ENCODE data around the gene ERC1.
A peak's percentile ranks its signal among the peaks of the same experiment; 100 is the strongest.

ERC1 gene

DNA sequence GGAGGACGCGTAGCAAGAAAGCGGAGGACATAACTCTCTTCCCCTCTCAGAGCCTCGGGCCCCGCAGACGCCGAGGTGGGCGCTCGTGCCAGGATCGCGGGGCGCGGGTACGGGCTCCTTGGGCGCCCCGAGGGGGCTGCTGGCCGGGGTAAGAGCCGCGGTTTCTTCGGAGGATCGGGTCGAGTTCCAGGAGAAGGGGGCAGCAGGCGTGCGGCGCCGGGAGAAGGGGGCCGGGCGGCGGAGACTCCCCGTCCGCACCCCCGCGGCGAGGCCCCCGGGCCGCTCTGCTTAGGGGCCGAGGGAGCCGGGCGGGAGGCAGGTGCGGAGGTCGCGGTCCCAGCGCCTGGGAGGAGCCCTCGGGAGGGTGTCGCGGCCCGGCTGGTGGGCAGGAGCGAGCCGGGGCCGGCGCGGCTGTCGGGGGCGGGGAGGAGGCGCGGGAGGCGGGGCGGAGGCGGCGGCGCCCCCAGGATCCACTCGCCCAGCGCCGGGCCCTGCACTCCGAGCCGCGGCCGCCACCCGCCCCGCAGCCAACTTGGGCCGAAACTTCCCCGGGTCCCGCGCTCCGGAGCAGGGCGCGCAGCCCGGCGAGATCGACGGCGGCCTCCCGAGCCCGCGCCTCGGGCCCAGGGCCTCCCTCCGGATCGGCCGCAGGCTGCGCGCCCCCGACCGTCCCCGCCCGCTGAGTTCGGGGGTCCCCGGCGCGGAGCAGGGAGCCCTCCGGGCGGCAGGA, 539.0 kb downstream of the ERC1 start:
- TF ChIP-seq POLR2AphosphoS5 (IDR thresholded peaks at IDR 0.05; ENCODE audit: low read depth, low read length) (no peak), PAX5 (IDR thresholded peaks at IDR 0.05; ENCODE audit: insufficient read depth, low read length, severe bottlenecking) (no peak), POLR2A (IDR thresholded peaks at IDR 0.05; ENCODE audit: low read depth, low read length) (no peak), TAF1 (IDR thresholded peaks at IDR 0.05; ENCODE audit: low read depth, low read length) (no peak), SPI1 (IDR thresholded peaks at IDR 0.05; ENCODE audit: low read depth, low read length) (no peak), POU2F2 (IDR thresholded peaks at IDR 0.05; ENCODE audit: low read depth, low read length) (no peak)
- peak; percentile 43 for DNase-seq (ENCODE audit: insufficient read length, low spot score)
- FAIRE-seq: peak; percentile 35

DNA sequence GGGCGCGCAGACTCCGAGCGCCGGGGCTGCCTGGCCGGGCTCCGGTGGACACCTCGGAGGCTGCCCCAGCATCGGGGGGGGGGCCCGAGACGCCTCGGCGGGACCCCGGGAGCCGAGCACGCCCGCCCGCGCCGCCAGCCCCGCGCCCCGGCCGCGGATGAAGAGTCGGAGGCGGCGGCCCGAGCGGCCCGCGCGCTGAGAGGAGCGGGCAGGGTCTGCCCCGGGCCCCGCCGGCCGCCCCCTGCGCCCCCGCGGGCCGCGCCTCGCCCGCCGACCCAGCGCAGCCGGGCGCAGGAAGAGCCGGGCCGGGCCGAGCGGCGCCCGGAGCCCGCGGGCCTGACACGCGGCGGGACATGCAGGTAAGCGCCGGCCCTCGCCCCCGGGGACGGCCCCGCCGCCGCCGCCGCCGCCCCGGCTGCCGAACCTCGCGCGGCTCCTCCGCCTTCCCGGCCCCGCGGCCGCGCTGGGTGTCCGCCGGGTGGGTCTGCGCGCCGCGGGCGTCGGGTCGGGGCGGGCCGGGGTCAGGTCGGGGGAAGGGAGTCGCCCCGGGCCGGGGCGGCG, 539.6 kb downstream of the ERC1 start:
- DNase-seq (ENCODE audit: insufficient read length, low spot score): peak; percentile 37

DNA sequence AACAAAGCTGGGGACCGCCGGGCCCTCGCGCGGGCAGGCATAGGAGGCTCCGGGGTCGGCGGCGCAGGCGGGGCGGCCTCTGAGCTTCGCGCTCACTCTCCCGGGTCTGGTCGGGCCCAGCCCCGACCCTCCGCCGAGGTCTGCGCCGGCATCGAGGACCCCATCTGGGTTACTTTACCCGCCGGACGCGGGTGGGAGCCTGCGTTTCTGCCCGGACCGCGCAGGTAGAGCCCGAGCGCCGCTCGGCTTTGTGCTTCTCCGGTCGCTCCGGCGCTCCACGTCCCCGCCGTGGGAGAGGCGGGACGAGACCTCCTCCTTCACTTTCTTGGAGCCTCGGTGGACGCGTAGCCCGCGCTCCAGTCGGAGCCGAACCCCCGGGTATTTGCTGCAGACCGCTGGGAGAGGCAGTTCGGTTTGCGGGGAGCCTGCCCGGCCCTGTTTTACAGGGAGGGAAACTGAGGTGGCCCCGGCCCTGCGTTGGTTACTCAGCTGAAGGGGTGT, 540.2 kb downstream of the ERC1 start:
- DNase-seq (ENCODE audit: insufficient read length, low spot score) (peak; percentile 50), FAIRE-seq (peak; percentile 38)
- no peak for TF ChIP-seq POU2F2 (IDR thresholded peaks at IDR 0.05; ENCODE audit: low read depth, low read length)
- TF ChIP-seq TAF1 (IDR thresholded peaks at IDR 0.05; ENCODE audit: low read depth, low read length): no peak
- TF ChIP-seq POLR2AphosphoS5 (IDR thresholded peaks at IDR 0.05; ENCODE audit: low read depth, low read length): no peak
- no peak for TF ChIP-seq SPI1 (IDR thresholded peaks at IDR 0.05; ENCODE audit: low read depth, low read length)
- TF ChIP-seq PAX5 (IDR thresholded peaks at IDR 0.05; ENCODE audit: insufficient read depth, low read length, severe bottlenecking): no peak
- TF ChIP-seq POLR2A (IDR thresholded peaks at IDR 0.05; ENCODE audit: low read depth, low read length): no peak

More for the DNA sequence above, 539.6 kb downstream of the ERC1 start:
- FAIRE-seq: no peak
- TF ChIP-seq TAF1 (IDR thresholded peaks at IDR 0.05; ENCODE audit: low read depth, low read length) (no peak), POLR2AphosphoS5 (IDR thresholded peaks at IDR 0.05; ENCODE audit: low read depth, low read length) (no peak), POU2F2 (IDR thresholded peaks at IDR 0.05; ENCODE audit: low read depth, low read length) (no peak), PAX5 (IDR thresholded peaks at IDR 0.05; ENCODE audit: insufficient read depth, low read length, severe bottlenecking) (no peak), SPI1 (IDR thresholded peaks at IDR 0.05; ENCODE audit: low read depth, low read length) (no peak)

DNA sequence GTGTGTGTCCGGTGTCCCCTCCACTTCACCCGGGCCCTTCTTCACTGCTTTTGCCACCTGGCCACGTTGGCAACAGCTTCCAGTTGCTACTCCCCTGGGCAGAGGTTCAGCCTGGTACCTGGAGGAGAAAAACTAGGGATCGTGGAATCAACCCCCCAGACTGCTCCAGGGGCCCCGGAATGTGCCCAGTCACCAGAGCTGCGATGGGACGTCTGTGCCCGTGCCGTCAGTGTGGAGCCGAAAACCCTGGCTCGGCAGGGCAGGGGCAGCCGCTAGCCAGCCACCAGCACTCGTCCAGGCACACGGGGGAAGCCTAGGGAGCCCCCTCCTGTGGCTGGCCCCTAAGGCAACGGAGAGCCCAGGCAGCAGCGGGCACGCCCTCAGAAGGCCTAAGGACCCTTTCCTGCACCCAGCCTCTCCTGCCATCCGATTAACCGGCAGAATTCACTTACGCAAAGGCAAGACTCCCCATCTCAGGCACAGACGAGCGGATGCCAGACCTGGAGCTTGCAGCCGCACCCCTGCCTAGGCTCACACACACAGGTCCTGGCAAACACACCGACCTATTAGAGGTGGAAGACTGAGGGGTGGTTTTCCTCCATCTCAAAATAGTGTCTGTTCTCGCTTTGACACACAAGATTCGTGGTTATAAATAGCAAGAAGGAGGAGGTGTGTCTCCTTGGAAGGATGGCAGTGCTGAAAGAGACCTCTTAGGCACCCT, 540.8 kb downstream of the ERC1 start:
- FAIRE-seq (peak; percentile 93), DNase-seq (ENCODE audit: insufficient read length, low spot score) (peak; percentile 40)
- no peak for TF ChIP-seq TAF1 (IDR thresholded peaks at IDR 0.05; ENCODE audit: low read depth, low read length)
- TF ChIP-seq POU2F2 (IDR thresholded peaks at IDR 0.05; ENCODE audit: low read depth, low read length): no peak
- TF ChIP-seq SPI1 (IDR thresholded peaks at IDR 0.05; ENCODE audit: low read depth, low read length): no peak
- TF ChIP-seq PAX5 (IDR thresholded peaks at IDR 0.05; ENCODE audit: insufficient read depth, low read length, severe bottlenecking): no peak
- TF ChIP-seq POLR2A (IDR thresholded peaks at IDR 0.05; ENCODE audit: low read depth, low read length): no peak

DNA sequence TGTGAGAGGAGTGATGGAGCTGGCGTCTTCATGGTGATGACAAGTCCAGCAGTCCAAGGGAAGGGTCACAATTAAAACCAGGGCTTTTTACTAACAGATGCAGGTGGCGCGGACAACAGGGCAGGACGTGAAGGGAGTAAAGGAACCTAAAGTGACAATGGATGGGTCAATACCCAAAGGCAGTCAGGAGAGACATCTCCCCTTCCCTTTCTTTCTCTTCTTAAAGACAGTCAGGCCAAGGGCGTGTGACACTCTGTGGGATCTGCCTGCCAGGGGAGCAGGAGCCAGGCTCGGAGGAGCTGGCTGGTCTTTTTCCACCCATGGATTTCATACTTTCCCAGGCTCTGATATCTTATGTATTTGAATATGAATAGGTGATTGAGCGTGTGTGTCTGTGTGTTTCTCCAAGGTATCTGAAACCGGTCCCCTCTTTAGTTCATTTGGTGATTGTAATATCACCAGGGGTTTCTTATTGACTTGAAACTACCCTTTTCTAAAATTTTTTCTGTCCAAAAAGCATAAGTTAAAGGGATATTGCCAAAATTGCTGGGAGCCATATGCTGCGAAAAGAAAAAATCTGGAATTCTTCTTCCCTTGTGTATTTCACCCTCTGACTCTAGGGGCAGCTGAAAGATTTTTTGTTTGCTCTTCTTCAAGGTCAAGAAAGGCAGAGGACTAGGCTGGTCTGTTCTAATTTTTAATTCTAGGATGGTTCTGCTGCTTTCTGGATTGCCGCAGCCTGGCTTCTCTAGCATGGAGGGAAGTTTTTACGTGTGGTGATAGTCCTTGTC, 541.5 kb downstream of the ERC1 start:
- FAIRE-seq: no peak
- DNase-seq (ENCODE audit: insufficient read length, low spot score): no peak
- TF ChIP-seq POLR2A (IDR thresholded peaks at IDR 0.05; ENCODE audit: low read depth, low read length) (no peak), POLR2AphosphoS5 (IDR thresholded peaks at IDR 0.05; ENCODE audit: low read depth, low read length) (no peak), SPI1 (IDR thresholded peaks at IDR 0.05; ENCODE audit: low read depth, low read length) (no peak), TAF1 (IDR thresholded peaks at IDR 0.05; ENCODE audit: low read depth, low read length) (no peak), PAX5 (IDR thresholded peaks at IDR 0.05; ENCODE audit: insufficient read depth, low read length, severe bottlenecking) (no peak), POU2F2 (IDR thresholded peaks at IDR 0.05; ENCODE audit: low read depth, low read length) (no peak)

DNA sequence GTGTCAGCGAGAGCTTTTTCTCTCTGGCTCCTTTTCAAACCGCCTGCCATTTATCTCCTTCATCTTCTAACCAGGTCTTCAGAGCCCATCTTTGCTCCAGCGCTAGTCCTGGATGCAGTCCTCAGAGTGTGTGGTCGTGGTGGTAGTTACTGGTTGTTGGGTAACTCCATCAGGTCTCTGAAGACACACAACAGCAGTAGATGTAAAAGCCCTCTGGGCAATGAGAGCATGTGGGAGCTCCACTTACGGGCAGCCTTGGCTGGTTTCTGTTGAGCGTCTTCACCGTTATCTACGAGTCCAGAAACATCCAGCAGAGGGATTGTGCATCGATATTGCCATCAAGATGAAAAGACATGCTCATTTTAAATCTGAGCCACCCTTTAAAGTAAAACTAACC, 542.2 kb downstream of the ERC1 start:
- DNase-seq (ENCODE audit: insufficient read length, low spot score): peak; percentile 49
- no peak for FAIRE-seq
- TF ChIP-seq SPI1 (IDR thresholded peaks at IDR 0.05; ENCODE audit: low read depth, low read length) (no peak), POLR2A (IDR thresholded peaks at IDR 0.05; ENCODE audit: low read depth, low read length) (no peak), POLR2AphosphoS5 (IDR thresholded peaks at IDR 0.05; ENCODE audit: low read depth, low read length) (no peak)

DNA sequence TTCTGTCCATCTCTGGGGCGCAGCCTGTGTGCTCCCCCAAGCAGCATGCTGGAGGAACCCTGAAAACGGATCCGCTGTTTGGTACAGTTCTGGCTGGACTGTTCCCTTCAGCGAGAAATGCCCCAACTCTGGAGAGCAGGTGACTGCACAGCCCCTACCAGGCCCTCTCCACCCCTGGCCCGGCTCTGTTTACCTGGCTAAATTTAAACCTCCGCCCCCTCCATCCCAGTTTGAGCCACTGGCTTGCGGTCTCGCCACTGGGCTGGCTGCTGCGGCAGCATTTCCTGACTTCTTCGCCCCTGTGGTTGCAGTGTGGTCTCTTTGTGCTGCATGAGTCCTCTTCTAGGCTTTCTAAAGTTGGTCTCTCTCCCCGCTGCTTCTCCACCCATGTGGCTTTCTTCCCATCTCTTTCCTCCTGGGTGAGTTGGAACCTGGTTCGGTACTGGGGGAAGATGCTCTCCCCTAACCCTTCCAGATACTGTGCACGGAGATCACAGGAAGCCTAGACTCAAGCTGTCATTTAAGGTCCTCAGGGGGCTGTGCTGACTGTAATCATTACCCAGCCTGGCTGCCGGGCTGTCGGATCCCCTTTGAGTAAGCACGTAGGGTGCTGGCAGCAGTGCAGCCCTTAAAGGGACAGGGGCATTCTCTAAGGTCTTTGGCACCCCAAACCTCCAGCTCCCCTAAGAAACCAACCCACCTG, 542.7 kb downstream of the ERC1 start:
- TF ChIP-seq PAX5 (IDR thresholded peaks at IDR 0.05; ENCODE audit: insufficient read depth, low read length, severe bottlenecking) (no peak), POLR2AphosphoS5 (IDR thresholded peaks at IDR 0.05; ENCODE audit: low read depth, low read length) (no peak; the same call in 1 of the 2 replicates), TAF1 (IDR thresholded peaks at IDR 0.05; ENCODE audit: low read depth, low read length) (no peak), POU2F2 (IDR thresholded peaks at IDR 0.05; ENCODE audit: low read depth, low read length) (peak; percentile 28; the same call in 1 of the 2 replicates), SPI1 (IDR thresholded peaks at IDR 0.05; ENCODE audit: low read depth, low read length) (no peak), POLR2A (IDR thresholded peaks at IDR 0.05; ENCODE audit: low read depth, low read length) (no peak)
- DNase-seq (ENCODE audit: insufficient read length, low spot score) (peak; percentile 41), FAIRE-seq (peak; percentile 97)

DNA sequence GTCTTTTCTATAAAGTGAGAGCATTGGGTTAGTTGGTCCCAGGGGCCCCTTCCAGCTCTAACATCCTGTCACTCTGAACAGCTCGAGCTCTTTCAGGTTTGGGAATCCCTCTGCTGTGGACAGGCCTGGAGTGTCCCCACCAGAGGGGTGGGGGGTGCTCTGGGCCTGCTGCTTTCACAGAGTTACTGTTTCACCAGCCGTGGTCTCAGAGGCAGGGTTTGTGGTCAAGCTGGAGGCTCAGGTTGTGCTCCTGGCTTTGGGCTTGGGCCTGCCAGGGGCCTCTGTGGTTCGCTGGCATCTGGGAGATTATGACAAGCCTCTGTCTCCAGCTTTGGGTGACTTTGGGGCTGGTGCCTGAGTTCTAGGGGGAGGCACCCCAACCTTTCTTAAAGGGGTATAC, 543.7 kb downstream of the ERC1 start:
- DNase-seq (ENCODE audit: insufficient read length, low spot score) (no peak), FAIRE-seq (peak; percentile 86)
- TF ChIP-seq SPI1 (IDR thresholded peaks at IDR 0.05; ENCODE audit: low read depth, low read length) (no peak), TAF1 (IDR thresholded peaks at IDR 0.05; ENCODE audit: low read depth, low read length) (no peak), PAX5 (IDR thresholded peaks at IDR 0.05; ENCODE audit: insufficient read depth, low read length, severe bottlenecking) (no peak), POU2F2 (IDR thresholded peaks at IDR 0.05; ENCODE audit: low read depth, low read length) (no peak), POLR2AphosphoS5 (IDR thresholded peaks at IDR 0.05; ENCODE audit: low read depth, low read length) (no peak), POLR2A (IDR thresholded peaks at IDR 0.05; ENCODE audit: low read depth, low read length) (no peak)
